AG10803 (cell line): ENCODE results near the gene SHANK2.

Source experiments
- DNase-seq: peaks from one replicate; pipeline ENCODE4 v3.0.0; 2010; ENCODE audit warnings: low read depth
- H3K4me3 ChIP-seq: 2 replicates; pipeline ENCODE4 v1.5.1; 2011; ENCODE audit warnings: mild to moderate bottlenecking, low read length, control low read depth
- CTCF ChIP-seq: conservative IDR thresholded peaks from 2 replicates; pipeline ENCODE4 v1.5.1; 2011; ENCODE audit warnings: mild to moderate bottlenecking, low read length, control low read depth, inconsistent platforms

Gene SHANK2

GRCh38 chr11:71282581-71283351, 30.4 kb upstream of the SHANK2 start:
- no peak overlapping the region for H3K4me3 ChIP-seq
- TF ChIP-seq CTCF, result no peak
- no peak for DNase-seq

GRCh38 chr11:71281831-71282230, 29.5 kb upstream of the SHANK2 start:
- no peak for DNase-seq
- no peak for TF ChIP-seq CTCF
- no peak overlapping the region for H3K4me3 ChIP-seq

- no peak overlapping the region for H3K4me3 ChIP-seq
- DNase-seq, result no peak
- TF ChIP-seq CTCF, result no peak
Observed at GRCh38 chr11:71281204-71281603, 28.8 kb upstream of the SHANK2 start.

GRCh38 chr11:71279916-71280645, 27.7 kb upstream of the SHANK2 start:
- DNase-seq, result no peak
- no peak for TF ChIP-seq CTCF
- H3K4me3 ChIP-seq, result no peak overlapping the region

- no peak overlapping the region for H3K4me3 ChIP-seq
- no peak for TF ChIP-seq CTCF
- DNase-seq, result no peak
Observed at GRCh38 chr11:71272161-71272560, 19.8 kb upstream of the SHANK2 start.

GRCh38 chr11:71269603-71270511, 17.5 kb upstream of the SHANK2 start:
- TF ChIP-seq CTCF, result no peak
- no peak for DNase-seq
- H3K4me3 ChIP-seq, result no peak overlapping the region
